Stimulated activated naive CD4-positive, alpha-beta T cell treated with Interleukin-2 at 50 U/mL for 16 hours (primary cell): Measurements from ENCODE around the gene TOM1L2.
A peak's percentile ranks its signal among the peaks of the same experiment; 100 is the strongest.

Experiments
- DNase-seq: peaks from one replicate; lab custom pipeline; 2025; lab: John Stamatoyannopoulos, UW

Gene TOM1L2

DNA sequence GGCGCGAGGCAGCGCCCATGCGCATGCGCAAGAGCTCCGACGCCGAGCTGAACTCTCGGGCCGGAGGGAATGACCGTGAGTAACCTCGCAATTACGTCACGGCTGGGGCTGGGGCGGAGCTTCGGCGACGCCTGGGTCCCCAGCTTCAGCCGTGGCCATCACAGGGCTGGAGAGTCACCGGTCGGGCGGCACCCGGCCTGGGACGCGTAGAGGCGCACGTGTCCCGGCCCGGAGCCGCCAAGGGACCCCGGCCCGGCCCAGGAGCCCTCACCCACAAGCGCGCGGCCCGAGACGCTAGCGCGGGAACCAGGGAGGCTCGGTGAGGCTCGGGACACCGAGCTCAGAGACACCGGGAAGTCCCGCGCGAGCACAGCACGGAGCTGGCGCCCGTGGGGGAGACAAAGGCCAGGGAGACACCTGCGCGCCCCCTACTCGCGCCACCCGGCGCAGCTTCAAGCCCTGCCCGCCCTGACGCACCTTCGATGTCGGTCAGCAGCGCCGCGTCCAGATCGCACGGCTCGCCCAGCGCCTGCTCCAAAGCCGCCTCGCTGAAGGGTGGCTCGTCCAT is 135.9 kb downstream of the TOM1L2 start:
- peak; percentile 93 for DNase-seq

DNA sequence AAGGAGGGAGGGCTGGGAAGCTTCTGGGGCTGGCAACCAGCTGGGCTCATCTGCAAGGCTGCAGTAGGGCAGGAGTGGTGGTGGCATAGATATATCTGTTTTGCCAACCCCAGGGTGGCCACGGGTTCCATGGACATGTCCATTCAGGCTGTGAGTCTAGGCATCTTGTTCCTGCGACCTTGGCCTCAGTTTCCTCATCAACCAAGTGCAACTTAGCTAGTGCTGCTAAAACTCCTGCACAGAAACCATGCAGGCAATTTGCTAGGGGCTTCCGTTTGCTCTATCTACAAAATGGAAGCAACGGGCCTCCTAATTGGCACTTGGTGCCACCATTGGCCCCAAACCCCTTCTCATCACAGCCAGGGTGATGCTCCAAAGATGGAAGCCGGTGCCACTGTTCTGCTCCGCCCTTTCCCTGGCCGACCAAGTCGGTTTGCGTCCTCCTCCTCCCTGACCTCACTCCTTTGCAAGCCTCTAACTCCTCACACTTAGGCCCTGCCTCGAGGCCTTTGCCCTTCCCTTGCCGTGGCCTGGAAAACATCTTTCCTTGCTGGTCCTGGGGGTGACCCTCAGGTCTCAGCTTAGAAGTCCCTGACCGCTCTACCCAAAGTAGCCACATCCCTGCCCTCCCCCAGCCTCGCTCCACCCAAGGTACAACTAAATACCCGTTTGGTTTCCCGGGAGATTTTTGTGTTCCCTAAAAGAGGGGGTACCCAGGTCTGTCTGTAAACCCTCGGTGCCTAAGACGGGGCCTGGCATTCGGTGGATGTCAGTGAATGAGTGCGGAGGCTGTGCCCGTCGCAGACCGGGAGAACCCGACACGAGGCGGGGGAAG is 136.6 kb downstream of the TOM1L2 start:
- DNase-seq, result no peak

DNA sequence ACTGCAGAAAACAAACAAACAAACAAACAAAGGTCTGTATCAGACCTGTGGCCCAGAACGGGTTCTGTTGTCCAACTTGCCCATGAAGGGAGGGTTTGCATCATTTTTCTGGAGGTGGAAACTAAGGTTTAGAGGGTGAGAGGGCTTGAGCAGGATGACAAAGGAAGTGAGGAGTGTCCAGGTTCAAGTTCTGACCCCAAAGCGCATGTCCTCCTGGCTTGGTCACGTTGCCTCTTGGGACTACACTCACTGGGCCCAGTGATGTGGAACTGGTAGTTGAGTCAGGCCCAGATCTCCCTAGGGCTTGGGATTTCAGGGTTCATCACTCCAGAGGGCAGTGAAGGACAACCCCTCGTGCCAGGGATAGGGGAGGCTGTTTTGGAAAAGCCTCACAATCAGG is 137.2 kb downstream of the TOM1L2 start:
- no peak for DNase-seq

DNA sequence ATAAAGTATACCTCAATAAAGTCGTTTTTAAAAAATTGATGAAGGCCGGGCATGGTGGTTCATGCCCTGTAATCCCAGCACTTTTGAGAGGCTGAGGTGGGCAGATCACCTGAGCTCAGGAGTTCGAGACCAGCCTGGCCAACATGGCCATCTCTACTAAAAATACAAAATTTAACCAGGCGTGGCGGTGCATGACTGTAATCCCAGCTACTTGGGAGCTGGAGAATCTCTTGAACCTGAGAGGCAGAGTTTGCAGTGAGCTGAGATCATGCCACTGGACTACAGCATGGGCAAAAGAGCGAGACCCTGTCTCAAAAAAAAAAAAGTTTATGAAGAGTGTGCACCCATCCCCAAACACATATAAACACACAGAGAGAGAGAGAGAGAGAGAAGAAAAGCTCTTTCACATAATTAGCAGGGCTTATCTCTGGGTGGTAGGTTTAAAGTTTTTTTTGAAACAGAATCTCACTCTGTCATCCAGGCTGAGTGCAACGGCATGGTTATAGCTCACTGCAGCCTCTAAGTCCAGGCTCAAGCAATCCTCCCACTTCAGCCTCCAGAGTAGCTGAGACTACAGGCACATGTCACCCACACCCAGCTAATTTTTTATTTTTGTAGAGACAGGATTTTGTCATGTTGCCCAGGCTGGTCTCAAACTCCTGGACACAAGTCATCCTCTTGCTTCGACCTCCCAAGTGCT is 138.4 kb downstream of the TOM1L2 start:
- DNase-seq, result no peak

DNA sequence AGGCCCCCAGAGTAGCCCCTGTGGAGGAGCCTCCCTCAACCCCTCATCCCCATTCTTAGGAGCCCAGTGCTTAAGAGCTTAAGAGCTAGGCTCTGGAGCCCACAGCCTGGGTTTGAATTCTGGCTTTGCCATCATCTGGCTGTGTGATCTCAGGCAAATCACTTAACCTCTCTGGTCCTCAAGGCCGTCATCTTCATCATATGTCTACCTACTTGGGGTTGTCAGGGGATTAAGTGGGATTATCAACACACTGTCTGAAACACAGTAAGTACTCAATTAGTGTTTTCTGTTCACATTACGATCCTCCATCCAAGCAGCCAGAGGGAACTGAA is 140.2 kb downstream of the TOM1L2 start:
- DNase-seq, result no peak

DNA sequence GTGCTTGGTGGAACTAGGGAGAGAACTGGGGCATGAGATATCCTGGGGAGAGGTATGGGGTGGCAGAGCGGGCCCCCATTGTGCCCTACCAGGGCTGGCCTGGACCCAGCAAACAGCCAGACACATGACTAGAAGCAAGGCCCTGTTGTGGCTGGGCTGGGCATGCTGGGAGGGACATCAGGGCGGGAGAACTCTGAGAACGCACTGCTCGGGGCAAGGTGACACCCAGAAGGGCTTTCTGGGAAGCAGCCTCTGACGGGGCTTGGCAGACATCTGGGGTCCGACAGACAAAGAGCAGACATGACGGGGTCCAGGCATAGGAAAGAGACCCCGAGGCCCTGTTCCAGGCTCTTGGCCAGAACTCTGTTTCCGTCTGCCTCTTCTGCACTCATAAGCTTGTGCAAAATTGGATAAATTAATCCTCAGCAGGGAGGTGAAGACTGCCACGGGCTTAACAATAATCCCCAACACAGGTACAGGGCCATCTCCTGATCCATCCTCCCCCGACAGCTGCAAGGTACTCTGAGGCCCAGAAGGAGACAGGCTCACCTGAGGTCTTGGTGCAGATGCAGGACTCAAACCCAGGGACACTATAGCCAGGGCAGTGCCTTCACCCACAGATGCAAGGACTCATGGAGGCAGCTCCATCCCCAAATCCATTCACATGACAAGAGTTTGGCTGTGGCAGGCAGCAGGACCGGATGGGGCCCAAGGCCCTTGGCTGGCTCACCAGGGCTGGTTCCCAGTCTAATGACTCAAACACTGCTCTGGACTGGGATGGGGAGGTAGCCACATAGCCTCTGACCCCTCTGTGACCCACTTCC is 140.8 kb downstream of the TOM1L2 start:
- DNase-seq, result no peak

DNA sequence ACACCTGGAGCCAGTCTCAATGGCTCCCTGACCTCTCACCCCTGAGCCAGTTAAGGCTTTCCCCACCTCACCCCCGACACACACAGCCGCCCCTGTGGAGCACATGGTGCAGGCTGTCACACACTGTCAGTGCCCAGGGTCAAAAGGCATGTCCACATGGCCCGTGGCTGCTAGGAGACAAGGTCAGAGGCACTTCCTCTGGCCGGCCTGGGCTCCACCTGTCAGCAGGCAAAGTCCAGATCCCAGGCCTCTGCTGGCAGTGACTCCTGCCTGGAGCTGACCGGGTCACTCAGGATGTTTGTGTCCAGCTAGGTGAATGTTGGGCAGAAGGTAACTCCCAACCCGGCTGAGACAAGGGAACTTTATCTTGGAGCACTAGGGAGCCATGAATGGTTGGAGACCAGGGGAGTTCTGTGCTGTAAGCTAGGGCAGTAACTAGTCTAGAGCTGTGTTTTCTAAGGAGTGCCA is 141.4 kb downstream of the TOM1L2 start:
- DNase-seq, result no peak

DNA sequence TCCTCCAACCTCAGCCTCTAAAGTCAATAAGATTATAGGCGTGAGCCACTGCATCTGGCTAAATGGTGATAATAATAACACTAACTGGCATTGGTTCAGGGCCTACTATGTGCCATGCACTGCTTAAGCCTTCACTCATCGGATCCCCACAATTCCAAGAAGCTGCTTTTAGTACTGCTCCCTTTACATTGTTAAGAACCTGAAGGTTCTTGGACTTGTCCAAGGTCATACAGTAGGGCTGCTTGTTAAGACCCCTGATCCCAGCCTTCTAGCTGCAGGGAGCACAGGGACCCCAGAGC is 142.0 kb downstream of the TOM1L2 start:
- no peak for DNase-seq

DNA sequence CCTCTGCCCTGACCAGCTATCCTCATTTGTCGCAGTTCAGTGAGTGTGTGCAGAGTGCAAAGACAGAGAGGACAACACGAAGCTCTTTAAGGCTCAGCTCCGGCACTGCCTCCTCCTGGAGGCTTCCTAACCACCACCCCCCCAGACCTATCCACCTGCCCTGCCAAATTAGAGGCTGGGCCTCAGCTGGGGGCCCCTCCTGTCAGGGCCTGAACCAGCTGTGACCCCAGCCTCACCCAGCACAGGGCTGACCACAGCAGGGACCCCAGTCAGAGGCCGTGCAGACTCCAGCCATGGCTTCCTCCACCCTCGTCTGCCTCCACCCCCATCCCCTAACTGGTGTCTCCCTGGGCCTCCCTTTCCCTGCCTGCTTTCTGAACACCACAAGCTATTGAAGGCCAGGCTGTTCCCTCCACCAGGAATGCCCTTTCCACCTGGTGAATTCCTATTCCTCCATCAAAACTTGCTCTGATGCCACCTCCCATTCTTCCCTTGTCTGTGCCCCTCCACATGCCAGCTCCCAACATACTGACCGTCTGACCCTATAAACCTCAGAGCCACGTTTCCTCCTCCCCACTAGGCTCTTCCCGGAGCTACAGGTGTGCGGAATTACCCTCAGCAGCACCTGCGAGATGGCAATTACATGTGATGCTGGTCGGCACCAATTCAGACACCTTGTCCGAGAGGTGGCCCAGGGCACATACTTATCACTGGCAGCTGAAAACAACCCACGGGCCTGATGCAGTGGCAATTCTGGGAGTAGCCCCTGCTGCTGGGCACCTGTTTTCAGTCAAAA is 144.2 kb downstream of the TOM1L2 start:
- DNase-seq, result no peak

DNA sequence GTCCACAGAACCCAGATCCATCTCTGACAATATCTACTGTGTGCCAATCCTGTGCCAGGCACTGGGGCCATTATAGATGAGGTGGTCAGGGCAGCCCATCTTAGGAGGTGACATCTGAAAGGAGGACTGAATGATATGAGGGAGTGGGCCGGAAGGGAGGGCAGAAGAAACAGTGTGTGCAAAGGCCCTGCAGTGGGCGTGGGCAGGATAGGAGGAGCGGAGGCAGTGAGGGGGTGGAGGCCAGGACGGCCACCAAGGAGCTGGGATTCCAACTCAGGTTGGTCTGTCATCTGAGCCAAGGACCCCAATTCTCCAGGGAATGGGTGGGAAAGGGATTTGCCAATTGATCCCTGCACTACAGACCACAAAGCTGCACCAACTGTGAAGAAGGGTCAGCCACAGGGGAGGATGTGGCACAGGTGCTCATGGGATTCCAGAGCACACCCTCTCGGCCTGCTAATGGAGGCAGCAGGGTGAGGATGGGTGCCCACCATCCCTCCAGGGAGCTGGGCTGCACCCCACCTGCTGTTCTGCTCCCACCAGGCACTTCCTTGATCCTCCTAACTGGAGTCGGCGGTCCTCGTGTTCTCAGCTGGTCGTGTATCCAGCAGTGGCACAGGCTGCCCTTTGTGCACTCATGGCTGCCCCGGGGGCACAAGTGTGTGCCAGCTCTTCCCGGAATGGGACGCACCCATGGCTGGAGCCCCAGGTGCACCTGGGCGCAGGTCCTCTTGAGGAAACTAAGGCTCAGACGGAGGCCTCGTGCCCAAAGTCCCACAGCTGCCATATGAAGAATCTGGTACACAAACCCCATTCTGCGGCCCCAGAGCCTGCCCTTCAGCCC is 145.0 kb downstream of the TOM1L2 start:
- no peak for DNase-seq

DNA sequence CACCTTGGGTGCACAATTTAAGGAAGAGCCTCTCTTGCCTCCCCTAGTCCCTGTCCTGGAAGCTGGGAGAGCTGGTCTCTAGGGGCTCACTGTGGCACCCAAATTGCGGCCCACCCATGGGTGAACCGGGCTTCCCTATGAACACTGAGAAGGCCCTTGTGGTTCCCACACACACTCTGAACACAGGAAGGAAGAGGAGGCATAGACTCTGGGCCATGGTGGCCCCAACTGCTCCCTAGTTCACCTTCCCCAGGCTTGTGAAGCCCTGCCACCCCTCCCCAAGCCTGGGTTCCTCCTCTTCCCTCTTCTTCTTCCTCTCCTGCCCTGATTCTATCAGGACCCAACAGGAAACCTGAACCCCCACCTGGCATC is 145.9 kb downstream of the TOM1L2 start:
- DNase-seq, result no peak

DNA sequence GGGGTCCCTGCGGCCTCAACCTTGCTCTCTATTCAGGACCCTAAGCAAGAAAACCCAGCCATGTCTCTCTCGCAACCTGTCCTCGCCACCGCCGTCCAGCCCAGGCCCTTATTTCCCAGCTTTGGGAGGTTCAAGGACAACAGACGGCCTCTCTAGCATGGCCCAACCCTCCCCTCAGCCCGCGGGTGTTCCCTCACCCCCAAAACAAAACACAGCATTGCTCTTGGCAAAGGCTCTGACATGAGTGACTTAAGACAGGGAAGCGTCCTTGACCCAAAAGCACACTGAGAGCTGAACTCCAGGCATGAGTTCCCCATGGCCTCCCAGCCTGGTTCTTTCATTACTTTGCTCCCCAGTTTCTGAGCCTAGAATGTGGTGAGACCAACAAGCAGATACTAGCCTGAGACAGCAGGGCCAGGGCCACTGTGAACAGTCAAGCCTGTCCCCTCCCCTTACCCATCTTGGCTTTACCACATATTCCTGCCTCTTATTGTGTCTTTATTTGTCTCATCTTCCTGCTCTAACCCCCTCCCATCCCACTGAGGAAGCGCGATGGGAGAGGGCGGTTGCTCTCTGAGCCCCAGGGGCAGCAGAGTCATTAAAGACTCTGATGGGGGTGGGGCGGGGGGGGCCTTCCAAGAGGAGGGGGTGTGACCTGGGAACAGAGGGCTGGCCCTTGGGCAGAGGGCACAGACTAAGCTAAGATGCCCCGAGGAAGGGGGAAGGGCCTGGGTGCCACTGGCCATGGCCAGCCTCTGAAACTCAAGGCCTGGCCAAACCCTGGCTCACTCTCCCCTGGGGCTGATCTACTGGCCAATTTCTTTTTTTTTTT is 147.2 kb downstream of the TOM1L2 start:
- DNase-seq, result no peak

DNA sequence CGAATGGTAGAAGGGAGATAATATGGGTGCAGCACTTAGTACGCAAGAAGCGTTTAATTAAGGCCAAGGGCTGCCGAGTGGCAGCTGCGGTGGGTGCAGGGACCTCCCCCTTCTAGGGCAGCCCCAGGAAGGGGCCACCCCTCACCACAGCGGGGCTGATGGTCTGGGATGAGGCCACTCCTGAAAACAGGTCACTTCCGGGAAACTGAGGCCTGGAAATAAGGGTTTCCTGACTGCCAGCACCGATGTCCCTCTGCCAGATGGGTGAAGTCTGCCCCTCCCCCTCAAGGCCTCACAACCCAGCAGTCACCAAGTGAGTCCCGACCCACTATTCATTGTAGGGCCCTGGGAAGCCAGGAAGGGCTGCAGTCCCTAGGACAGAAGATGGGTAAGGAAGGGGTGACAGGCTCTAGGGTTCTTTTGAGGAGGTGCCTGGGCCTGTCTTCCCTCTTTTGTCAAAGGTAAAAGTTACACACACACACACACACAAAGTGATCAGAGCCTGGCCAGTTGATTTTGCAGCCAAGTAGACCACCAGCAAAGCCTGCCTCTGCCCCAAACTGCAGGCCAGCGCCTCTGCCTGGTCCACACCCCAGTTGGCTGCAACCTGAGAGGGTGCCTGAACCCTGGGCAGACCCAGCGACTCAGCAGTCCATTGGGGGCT is 147.9 kb downstream of the TOM1L2 start:
- no peak for DNase-seq

DNA sequence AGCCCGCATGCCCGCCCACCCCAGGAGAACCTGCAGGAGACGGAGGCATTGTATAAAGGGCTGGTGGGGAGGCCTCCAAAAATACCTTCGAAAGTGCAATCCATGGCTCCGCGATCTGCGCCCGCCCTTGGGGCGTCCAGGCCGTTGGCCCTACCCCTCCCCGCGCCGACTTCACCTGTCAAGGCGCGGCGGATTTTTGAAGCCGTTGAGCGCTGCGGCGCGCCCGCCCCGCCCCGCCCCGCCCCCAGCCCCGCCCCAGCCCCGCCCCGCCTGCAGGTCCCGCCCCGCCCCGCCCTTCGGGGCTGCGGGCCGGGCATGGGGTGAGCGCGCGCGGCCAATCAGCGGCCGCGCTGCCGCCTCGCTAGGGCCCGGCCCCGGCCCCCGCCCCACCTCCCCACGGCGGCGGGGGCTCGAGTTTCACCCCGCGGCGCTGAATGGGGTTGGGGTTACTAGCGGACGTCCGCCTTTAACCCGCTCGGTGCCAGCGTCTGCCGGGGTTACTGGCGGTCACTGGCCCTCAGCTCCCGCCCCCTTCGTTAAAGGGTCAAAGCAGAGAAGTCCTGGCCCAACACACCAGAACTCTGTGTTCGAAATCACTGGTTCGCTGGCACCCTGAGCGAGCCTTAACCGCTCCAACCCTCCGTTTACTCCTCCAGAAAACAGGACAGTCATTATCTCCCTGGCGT is 148.6 kb downstream of the TOM1L2 start:
- peak; percentile 70 for DNase-seq

DNA sequence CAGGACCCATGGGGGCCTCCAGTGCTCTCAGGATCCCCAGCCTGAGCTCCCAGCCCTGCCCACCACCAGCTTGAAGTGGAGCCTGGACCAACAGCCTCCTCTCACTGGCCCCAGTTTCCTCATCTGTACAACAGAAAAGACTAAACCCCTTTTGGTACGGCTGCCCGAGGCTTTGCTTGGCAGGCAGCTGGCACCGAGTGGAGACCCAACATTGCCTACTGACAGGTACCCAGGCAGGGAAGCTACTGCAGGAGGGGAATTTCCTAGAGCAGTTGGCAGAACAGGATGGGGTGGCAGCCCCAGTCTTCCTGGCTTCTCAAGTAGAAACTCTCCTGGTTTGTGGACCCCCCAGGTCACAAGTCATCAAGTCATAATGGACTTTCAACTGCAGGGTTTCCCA is 149.6 kb downstream of the TOM1L2 start:
- no peak for DNase-seq

DNA sequence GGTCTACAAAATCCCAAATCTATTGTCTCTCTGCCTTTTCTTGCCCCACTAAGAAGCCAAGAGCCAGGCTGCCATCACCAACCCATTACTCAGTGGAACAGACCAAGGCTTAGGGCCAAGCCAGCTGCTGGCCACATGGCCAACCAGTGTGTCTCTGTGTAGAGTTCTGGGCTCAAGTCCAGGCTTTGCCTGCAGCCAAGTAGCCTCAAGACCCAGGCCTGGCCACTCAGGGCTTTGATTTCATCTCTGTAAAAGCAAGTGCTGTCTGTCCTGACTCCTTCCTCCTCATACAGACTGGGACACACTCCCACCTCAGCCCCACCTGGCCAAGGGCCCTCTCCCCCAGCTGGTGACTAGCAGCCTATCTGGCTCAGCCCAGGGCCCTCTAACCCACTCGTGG is 150.0 kb downstream of the TOM1L2 start:
- DNase-seq, result no peak

DNA sequence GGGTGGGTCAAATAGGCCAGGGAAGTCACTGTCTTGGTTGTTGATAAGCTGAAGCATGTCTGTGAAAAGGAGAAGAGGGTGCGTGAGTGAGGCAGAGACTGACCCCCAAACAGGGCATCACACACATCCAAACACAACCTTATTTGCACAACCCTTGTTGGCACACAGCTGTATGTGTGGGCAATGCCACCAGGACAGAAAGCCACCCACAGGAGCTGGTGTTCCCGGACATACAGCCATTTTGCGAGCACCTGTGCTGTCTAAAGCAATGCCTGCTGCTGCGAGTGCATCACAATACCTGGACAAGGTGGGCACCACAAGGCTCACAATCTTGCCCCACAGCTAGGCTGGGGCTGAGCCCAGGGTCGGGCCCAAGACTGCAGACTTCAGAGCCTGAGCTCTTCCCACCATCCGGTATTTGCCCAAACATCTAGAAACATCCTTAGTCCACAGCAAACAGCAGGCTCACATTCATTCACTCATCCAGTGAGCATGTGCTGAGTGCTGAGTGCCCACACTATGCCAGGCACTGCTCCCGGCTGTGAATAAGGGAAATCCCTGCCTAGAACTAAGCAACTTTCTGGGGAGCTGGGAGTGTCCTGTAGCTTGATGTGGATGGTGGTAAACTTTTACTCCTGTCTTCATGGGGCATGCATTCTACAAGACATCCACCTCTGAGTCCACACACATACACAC is 151.6 kb downstream of the TOM1L2 start:
- no peak for DNase-seq

DNA sequence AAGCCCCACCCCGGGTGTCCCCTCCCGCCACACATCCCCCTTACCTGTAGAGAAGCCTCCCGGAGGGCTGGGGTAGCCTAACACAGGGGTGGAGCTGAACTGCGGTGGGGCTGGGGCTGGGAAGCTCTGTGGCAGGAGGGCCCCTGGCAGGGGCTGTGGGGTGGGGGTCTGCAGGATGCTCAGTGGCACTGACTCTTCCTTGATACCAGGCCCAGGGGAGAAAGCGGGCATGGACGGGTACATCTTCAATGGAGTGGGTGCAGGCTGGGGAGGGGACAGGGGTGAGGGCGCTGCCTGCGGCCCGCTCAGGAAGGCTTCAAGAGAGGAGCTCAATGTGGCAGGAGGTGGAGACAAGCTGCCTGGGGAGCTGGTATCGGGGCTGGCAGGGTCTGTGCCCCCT is 152.2 kb downstream of the TOM1L2 start:
- no peak for DNase-seq
